Stimulated activated effector memory CD8-positive, alpha-beta T cell treated with anti-CD3 and anti-CD28 coated beads, Interleukin-12 subunit alpha, Interleukin-12 subunit beta, amount 100 ng/mL, for 72 hours (primary cell): Measurements from ENCODE around the gene NFAM1.

Source experiments
- ATAC-seq: fragments of 150-1000 bp; cut with Tn5 transposase; 2 replicates; pipeline ENCODE4 v1.10.0; 2021
- DNase-seq, 2 donors: peaks; one replicate each; pipeline ENCODE4 v3.0.0; 2021 to 2022; ENCODE audit warnings: low spot score in 2 of 2
- H3K27ac Mint-ChIP-seq: one replicate; pipeline ENCODE4 v1.8.0; 2022; ENCODE audit warnings: mild to moderate bottlenecking, mixed read lengths
- H3K36me3 Mint-ChIP-seq: one replicate; pipeline ENCODE4 v1.8.0; 2022; ENCODE audit warnings: mild to moderate bottlenecking, mixed read lengths
- H3K4me1 Mint-ChIP-seq: one replicate; pipeline ENCODE4 v1.8.0; 2022; ENCODE audit warnings: mixed read lengths
- H3K4me3 Mint-ChIP-seq: one replicate; pipeline ENCODE4 v1.8.0; 2022; ENCODE audit warnings: mild to moderate bottlenecking, mixed read lengths
- H3K9me3 Mint-ChIP-seq: one replicate; pipeline ENCODE4 v1.8.0; 2022; ENCODE audit warnings: mixed read lengths

NFAM1 gene, protein sequence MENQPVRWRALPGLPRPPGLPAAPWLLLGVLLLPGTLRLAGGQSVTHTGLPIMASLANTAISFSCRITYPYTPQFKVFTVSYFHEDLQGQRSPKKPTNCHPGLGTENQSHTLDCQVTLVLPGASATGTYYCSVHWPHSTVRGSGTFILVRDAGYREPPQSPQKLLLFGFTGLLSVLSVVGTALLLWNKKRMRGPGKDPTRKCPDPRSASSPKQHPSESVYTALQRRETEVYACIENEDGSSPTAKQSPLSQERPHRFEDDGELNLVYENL

DNA sequence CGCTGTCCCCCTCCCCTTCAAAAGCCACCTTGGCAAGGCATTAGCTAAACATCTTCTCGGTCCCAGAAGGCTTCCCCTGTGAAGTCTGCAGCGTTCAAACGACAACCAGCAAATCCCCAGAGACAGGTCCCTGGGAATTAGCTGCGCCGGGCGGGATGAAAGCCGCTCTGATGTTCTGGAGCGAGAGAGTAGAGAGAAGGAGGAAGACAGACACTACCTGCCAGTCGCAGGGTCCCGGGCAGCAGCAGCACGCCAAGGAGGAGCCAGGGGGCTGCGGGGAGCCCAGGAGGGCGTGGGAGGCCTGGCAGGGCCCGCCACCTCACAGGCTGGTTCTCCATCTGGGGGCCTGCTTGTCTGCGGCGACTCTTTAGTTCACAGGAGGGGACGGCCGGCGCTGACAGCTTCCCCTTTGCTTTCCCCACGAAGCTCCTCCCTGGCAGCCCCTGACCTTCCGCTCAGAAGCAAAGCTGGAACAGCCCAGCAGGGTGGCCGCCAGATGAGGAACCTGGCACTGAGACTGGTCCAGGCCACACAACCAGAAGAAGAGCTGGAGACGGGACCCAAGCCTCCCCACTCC lies at the start of gene NFAM1:
NFAM1 (minus strand) TSS at position 384 of the 577 bp plus-strand sequence; CDS start at position 338, 46 bp downstream.
- no peak within 1 kb of the TSS for H3K4me3 Mint-ChIP-seq
- DNase-seq (no peak), ATAC-seq (no peak)
- H3K9me3 Mint-ChIP-seq: no peaks in the 10 kb centered on the region
- no peaks in the 10 kb centered on the region for H3K36me3 Mint-ChIP-seq
- H3K4me1 Mint-ChIP-seq: no peaks in the 10 kb centered on the region
- H3K27ac Mint-ChIP-seq: no peak within 1 kb of the TSS

DNA sequence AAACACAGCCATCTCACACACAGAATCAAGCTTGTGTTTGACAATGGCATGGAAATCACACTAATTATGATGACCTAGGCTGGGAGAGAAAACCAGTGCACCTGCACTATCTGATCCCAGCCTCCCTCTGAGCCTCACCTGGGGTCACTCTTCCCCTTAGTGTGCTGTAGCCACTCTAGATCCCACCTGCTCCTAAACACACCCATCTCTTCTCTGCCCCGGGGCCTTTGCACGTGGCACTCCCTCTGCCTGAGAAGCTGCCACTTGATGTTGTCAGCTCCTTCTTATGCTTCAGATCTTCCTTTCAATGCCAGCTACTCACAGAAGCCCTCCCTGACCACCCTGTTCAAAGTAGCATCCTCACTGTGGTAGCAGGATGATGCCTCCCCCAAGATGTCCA lies 42.9 kb upstream of the NFAM1 start:
- H3K4me3 Mint-ChIP-seq: no peak overlapping the region
- ATAC-seq: no peak

DNA sequence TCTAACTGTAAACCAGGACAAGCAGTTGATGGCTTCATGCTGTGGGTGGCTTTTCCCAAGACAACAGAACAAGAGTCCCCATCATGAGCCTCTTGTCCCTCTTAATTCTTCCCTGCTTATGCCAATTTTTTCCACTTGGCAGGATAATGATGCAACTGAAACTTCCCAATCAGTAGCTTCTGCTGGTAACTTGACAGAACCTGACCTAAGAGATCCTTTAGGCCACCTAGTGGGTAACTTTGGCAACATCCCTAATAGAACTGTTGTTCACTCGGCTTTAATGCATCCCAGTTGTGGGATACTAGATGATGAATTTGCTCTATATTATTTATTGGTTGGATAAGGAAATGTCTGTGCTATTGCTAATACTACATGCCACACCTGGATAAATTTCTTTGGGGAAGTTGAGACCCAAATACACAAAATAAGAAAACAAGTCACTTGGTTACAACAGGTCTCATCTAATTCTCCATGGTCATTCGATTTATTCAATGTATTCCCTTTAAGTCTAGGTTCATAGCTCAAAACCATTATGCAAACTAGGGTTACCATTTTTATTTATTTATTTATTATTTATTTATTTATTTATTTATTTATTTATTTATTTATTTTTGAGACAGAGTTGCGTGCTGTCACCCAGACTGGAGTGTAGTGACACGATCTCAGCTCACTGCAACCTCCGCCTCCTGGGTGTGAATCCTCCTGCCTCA lies 41.4 kb upstream of the NFAM1 start:
- no peaks in the 10 kb centered on the region for H3K36me3 Mint-ChIP-seq
- H3K4me3 Mint-ChIP-seq: no peak overlapping the region
- ATAC-seq: peak; percentile 57
- peaks cover 7% of the 10 kb centered on the region for H3K4me1 Mint-ChIP-seq
- H3K27ac Mint-ChIP-seq: no peak overlapping the region
- no peaks in the 10 kb centered on the region for H3K9me3 Mint-ChIP-seq
- DNase-seq: no peak

More for the DNA sequence above, 42.9 kb upstream of the NFAM1 start:
- peaks cover 11% of the 10 kb centered on the region for H3K4me1 Mint-ChIP-seq
- no peak overlapping the region for H3K27ac Mint-ChIP-seq
- no peaks in the 10 kb centered on the region for H3K9me3 Mint-ChIP-seq
- DNase-seq: no peak
- H3K36me3 Mint-ChIP-seq: no peaks in the 10 kb centered on the region

DNA sequence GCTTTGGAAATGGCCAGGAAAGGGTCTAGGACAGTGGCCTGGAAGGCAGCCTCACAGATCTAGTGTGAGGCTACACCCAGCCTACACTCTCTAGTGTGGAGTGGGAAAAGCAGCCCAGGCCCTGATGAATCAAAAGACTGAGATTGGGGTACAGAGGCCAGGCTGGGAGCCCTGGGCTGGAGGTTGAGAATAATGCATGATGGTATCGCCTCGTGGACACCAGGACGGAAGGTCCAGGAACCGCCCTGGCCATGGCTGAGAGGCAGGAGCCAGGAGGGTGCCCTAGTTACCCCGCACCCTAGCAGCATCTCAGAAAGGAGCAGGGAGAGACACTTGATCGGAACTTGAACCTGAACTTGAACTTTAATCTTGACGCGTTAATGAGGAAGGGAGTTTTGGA lies 40.5 kb upstream of the NFAM1 start:
- DNase-seq (no peak), ATAC-seq (peak; percentile 19)
- no peak overlapping the region for H3K4me3 Mint-ChIP-seq
- no peaks in the 10 kb centered on the region for H3K9me3 Mint-ChIP-seq
- H3K4me1 Mint-ChIP-seq: no peaks in the 10 kb centered on the region
- H3K27ac Mint-ChIP-seq: peak overlapping the region; percentile 20
- no peaks in the 10 kb centered on the region for H3K36me3 Mint-ChIP-seq

DNA sequence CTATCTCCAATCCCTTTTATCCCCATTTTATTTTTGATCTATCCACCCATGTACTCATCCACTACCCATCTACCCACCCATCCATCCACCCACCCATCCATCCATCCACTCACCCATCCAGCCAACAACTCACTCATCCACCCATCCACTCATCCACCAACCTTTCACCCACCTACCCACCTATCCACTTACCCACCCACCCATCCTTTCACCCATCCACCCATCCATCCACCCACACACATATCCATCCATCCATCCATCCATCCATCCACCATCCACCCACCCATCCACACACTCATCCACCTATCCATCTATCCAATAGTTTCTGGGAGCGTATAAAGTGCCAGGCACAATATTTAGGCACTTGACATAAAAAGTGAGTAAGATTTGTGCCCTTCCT lies 39.2 kb upstream of the NFAM1 start:
- Mint-ChIP-seq H3K4me3 (no peak overlapping the region), H3K4me1 (no peaks in the 10 kb centered on the region), H3K9me3 (no peaks in the 10 kb centered on the region), H3K27ac (no peak overlapping the region), H3K36me3 (no peaks in the 10 kb centered on the region)
- no peak for ATAC-seq
- no peak for DNase-seq

DNA sequence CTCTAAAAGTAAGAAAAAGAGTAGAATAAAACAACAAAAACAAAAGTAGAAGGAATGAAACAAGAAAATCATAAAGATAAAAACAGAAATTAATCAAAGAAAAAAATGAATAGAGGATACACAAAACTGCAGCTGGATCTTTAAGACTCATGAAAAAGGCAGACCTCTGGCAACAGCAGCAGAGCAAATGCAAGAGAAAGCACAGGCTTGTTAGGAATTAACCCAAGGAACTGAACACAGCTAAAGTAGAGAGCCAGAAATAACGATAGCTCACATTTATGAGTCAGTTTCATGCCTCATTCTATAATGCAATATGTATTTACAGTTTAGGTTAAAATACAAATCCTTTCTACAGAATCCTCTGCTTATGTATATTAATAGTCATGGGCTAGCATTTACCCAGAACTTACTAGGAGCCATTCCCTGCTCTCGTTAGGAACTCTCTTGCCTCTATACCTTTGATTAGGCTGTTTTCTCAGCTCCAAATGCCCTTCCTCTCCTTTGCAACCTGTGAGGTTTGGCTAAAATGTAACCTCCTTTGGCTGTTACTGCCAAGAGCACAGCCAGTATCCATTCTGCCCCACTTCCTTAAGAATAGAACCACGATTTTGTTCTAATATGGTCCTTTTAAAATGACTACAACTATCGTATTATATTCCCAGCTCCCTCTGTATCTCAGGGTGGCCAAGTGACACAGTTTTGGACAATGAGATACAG lies 38.3 kb upstream of the NFAM1 start:
- DNase-seq (no peak), ATAC-seq (no peak)
- no peaks in the 10 kb centered on the region for H3K4me1 Mint-ChIP-seq
- H3K27ac Mint-ChIP-seq: no peak overlapping the region
- H3K4me3 Mint-ChIP-seq: no peak overlapping the region
- H3K9me3 Mint-ChIP-seq: no peaks in the 10 kb centered on the region
- no peaks in the 10 kb centered on the region for H3K36me3 Mint-ChIP-seq

DNA sequence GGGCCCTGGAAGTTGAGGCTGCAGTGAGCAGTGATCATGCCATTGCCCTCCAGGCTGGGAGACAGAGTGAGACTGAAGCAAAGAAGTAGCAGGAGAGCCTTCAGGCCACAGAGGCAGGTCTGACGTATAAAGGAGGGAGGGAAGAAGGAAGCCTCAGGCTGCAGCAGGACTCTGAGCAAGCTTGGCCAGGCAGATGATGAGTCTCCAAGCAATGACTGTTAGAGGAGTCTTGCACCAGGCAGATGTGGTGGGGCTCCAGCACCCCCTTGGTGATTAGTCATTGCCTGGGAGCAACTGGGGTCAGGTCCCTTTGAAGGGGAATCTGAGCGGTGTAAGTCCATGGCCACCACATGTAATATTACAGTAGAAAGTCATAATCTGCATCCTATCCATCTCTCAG lies 36.6 kb upstream of the NFAM1 start:
- Mint-ChIP-seq H3K9me3 (no peaks in the 10 kb centered on the region), H3K4me3 (no peak overlapping the region), H3K36me3 (no peaks in the 10 kb centered on the region), H3K4me1 (no peaks in the 10 kb centered on the region), H3K27ac (no peak overlapping the region)
- no peak for DNase-seq
- no peak for ATAC-seq

DNA sequence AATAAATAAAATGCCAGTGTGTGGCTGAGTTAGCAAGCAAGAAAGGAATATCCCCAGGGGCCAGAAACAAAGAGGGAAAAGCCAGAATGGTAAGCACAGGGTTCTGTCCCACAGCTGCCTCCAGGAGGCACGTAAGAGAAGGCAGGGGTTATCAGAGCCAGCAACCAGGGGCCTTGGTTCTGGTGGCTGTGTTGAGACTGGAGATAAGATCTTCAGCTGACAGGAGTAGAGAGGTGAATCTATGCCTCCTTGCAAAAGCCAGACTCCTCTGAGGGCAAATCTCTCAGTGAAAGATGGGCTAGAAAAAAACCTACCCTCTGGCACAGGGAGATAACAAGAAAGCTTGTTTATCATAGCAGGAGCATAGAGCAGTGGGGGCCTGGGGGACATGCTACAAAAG lies 29.8 kb upstream of the NFAM1 start:
- no peaks in the 10 kb centered on the region for H3K4me1 Mint-ChIP-seq
- DNase-seq (no peak), ATAC-seq (no peak)
- H3K9me3 Mint-ChIP-seq: no peaks in the 10 kb centered on the region
- H3K36me3 Mint-ChIP-seq: no peaks in the 10 kb centered on the region
- no peak overlapping the region for H3K27ac Mint-ChIP-seq
- no peak overlapping the region for H3K4me3 Mint-ChIP-seq

DNA sequence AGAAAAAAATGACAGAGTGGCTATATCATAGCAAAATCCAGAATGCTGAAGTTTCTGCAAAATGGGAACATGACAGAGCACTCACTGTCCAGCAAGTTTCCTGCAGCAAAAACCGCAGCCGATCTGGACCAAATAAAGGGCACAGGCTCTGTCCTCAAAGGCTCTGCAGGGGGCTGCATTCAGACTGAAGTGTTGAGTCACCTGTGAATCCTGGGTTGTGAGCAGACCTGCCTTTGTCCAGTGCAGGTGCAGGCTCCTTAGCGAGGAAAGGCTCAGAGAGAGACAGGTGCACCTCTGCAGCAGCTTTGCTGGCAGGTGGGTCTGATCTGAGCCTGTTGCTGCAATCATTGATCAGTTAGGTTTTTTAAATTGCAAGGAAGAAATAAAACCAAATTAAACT lies 29.3 kb upstream of the NFAM1 start:
- no peaks in the 10 kb centered on the region for H3K9me3 Mint-ChIP-seq
- H3K4me3 Mint-ChIP-seq: no peak overlapping the region
- no peak overlapping the region for H3K27ac Mint-ChIP-seq
- ATAC-seq (no peak), DNase-seq (no peak)
- H3K36me3 Mint-ChIP-seq: no peaks in the 10 kb centered on the region
- H3K4me1 Mint-ChIP-seq: no peaks in the 10 kb centered on the region

DNA sequence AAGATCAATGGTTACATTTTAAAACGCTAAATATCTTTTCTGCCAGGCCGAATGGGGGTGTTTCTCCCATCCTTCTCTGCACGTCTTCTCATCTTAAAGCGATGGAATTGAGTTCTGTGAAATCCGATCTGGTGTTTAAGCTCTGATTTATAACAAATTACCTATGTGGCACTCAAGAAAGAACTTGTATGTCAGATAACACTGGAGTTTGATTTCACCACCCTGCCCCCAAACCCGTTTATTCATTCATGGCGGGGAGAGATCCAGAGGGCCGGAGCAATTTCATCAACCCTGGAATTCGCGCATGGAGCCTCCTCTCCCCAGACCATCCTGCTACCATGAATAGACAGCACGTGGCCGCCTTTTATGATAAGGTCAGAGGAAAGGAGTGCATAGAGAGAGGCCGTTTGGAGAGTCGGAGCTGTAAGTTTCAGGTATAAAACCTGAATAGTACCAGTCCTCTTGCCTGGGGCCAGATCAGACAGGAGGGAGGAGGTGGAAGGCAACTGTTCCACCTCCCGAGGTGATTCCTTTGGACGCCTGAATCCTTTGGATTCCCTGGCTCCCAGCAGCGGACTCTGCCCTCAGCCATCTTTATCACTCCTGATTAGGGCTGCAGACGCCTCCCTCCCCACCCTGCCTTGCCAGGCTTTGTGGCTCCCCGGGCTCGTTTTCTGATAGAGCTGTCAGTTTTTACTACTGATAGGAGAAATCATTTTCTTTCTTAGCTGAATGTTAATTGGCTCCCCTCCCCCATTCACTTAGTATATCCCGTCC lies 27.3 kb upstream of the NFAM1 start:
- no peak for ATAC-seq
- Mint-ChIP-seq H3K4me3 (no peak overlapping the region), H3K9me3 (no peaks in the 10 kb centered on the region), H3K36me3 (no peaks in the 10 kb centered on the region), H3K4me1 (no peaks in the 10 kb centered on the region), H3K27ac (no peak overlapping the region)
- DNase-seq: no peak

DNA sequence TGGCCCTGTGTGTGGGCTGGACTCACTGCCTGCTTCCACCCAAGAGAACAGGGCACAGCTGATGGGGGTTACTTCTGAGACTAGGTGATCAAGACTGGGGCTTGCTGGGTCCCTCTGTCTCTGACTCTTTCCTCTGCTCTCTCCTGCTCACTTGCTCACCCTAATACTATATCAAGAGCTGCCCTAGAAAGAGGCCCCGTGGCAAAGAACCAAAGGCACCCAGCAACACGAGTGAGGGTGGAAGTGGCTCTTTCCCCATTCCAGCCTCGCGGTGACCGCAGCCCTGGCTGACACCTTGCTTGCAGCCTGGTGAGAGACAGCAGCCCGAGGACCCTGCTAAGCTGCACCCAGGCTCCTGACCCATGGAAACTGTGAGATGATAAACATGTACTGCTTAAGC lies 20.7 kb upstream of the NFAM1 start:
- no peak overlapping the region for H3K27ac Mint-ChIP-seq
- DNase-seq (no peak), ATAC-seq (no peak)
- H3K4me3 Mint-ChIP-seq: no peak overlapping the region
- H3K4me1 Mint-ChIP-seq: no peaks in the 10 kb centered on the region
- H3K36me3 Mint-ChIP-seq: no peaks in the 10 kb centered on the region
- H3K9me3 Mint-ChIP-seq: no peaks in the 10 kb centered on the region

DNA sequence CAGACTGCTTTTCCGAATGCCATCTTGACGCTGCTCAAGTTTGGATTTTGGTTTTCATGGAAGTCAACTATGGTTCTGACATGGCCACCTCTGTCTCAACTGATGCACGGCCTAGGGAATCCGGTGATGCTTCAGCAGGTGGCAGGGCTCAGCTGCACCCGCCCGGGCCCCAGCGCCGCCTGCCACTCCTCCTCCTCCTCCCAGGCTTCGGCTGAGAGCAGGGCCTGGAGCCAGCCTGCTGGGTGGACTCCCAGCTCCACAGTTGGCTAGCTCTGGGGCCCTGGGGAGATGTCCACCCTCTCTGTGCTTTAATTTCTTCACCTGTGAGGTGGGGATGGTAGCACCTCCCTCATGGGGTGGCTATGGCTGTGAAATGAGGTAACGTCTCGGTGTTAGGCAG lies 20.3 kb upstream of the NFAM1 start:
- DNase-seq (no peak), ATAC-seq (no peak)
- H3K36me3 Mint-ChIP-seq: no peaks in the 10 kb centered on the region
- no peak overlapping the region for H3K27ac Mint-ChIP-seq
- H3K4me1 Mint-ChIP-seq: no peaks in the 10 kb centered on the region
- H3K4me3 Mint-ChIP-seq: no peak overlapping the region
- H3K9me3 Mint-ChIP-seq: no peaks in the 10 kb centered on the region

DNA sequence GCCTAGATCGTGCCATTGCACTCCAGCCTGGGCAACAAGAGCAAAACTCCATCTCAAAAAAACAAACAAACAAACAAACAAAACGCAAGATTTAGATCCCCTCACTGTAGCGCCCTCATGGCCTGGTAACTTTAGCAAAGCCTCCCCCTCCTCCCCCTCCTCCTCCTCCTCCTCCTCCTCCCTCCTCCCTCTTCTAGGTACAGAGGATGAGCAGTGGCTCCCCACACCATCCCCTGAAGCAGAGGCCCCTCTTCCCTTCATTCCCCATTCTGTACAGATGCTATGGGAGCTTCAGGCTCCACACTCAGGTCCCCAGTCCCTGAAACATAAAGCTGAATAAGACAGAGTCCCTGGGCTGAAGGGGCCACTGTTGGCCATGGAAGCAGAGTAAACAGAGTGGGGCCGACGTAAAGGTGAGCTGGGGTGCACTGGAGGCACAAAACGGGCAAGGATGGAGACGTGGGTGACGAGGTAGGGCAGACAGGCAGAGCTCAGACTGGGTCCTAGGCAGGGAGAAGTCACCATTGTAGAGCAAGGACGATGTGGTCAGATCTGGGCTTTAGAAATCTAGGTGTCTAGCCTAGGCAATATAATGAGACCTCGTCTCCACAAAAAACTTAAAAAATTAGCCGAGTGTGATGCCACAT lies 19.4 kb upstream of the NFAM1 start:
- H3K9me3 Mint-ChIP-seq: no peaks in the 10 kb centered on the region
- H3K4me3 Mint-ChIP-seq: no peak overlapping the region
- DNase-seq (no peak), ATAC-seq (no peak)
- H3K27ac Mint-ChIP-seq: no peak overlapping the region
- no peaks in the 10 kb centered on the region for H3K4me1 Mint-ChIP-seq
- no peaks in the 10 kb centered on the region for H3K36me3 Mint-ChIP-seq

DNA sequence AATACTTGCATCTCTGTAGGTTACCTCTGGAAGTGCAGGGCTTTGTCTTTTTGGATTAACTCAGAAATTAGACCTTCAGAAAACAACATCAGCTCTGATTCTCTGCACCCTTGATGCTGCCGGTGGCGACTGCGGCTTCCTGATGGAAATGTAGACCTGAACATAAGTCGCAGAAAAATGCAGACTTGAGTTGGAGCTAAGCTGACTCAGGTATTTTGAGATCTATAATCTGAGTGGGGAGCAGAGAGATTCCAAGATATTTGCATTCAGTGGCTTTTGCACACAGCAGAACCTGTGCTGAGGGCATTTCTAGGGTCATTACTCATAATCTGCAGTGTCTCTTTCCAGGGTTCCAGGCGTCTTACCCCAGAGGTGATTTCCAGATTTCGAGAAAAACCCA lies 18.7 kb upstream of the NFAM1 start:
- no peak overlapping the region for H3K27ac Mint-ChIP-seq
- H3K36me3 Mint-ChIP-seq: no peaks in the 10 kb centered on the region
- ATAC-seq (no peak), DNase-seq (no peak)
- no peaks in the 10 kb centered on the region for H3K9me3 Mint-ChIP-seq
- H3K4me1 Mint-ChIP-seq: no peaks in the 10 kb centered on the region
- no peak overlapping the region for H3K4me3 Mint-ChIP-seq

DNA sequence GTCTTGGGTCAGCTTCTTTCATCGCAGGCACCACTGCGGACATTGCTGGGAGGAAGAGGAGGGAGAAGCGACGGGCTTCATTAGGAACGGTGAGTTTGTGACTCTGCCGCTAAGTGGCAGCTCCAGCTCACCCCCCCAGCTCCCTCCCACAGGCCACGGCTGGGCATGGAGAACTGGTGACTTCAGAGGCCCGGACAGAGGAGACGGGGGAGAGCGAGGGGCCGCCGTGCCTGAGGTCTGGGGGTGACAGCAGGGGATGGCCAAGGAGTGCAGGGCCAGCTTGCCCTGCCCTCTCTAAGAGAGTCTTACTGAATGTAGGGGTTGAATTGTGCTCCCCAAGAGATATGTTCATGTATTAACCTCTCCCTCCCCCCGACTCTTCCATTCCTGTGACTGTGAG lies 13.9 kb upstream of the NFAM1 start:
- no peak overlapping the region for H3K27ac Mint-ChIP-seq
- no peaks in the 10 kb centered on the region for H3K9me3 Mint-ChIP-seq
- DNase-seq: no peak
- no peak overlapping the region for H3K4me3 Mint-ChIP-seq
- no peak for ATAC-seq
- peaks cover 22% of the 10 kb centered on the region for H3K4me1 Mint-ChIP-seq
- no peaks in the 10 kb centered on the region for H3K36me3 Mint-ChIP-seq
